Hematopoietic multipotent progenitor cell treated with erythropoietin and hydrocortisone succinate and interleukin-3 and kit ligand, for 6 days (in vitro differentiated cells): Measurements from ENCODE around the gene SYNPO2.
"Not testable (repeated sequence)": the region's sequence is repeated elsewhere in the genome, so short reads cannot be mapped to it uniquely, and the experiment has no call there.

Experiments
- DNase-seq: peaks from one replicate; pipeline ENCODE4 v3.0.0-alpha.2; 2015

Gene SYNPO2

DNA sequence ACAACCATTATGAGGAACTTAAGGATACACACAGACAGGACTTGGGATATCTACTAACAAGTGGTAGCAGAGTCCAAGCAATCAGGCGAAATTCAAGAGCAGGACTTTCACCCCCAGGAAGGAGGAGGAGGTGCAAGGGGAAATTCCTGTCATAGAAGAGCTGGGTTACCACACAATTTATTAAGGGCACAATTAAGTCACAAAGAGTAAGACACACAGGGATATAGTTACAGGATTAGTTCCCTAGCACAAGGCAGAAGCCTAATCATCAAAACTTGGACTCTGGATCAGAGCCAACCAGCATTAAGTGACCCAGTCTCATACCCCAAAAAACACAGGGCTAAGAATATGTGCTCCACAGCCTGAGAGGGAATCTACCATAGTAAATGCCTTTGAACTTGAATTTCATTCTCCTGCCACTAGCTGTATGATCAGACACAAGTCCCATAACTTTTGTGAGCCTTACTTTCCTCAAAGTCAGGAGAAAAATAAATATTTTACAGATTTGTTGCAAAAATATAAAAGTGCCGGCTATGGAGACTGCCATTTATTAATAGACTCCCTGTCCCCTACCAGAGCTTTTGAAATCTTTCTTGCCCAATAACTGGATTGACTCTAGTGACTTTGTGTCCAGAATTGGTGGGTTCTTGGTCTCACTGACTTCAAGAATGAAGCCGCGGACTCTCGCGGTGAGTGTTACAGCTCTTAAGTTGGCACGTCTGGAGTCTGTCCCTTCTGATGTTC lies 87.0 kb downstream of the SYNPO2 start:
- no peak for DNase-seq

DNA sequence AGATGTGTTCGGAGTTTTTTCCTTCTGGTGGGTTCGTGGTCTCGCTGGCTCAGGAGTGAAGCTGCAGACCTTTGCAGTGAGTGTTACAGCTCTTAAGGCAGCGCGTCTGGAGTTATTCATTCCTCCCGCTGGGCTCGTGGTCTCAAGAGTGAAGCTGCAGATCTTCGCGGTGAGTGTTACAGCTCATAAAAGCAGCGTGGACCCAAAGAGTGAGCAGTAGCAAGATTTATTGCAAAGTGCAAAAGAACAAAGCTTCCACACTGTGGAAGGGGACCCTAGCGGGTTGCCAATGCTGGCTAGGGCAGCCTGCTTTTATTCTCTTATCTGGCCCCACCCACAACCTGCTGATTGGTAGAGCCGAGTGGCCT lies 87.5 kb downstream of the SYNPO2 start:
- not testable (repeated sequence) for DNase-seq

DNA sequence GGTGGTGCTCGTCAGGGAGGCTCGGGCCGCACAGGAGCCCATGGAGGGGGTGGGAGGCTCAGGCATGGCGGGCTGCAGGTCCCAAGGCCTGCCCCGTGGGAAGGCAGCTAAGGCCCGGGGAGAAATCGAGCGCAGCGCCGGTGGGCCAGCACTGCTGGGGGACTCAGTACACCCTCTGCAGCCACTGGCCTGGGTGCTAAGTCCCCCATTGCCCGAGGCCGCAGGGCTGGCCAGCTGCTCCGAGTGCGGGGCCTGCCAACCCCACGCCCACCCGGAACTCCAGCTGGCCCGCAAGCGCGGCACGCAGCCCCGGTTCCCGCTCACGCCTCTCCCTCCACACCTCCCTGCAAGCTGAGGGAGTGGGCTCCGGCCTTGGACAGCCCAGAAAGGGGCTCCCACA lies 88.4 kb downstream of the SYNPO2 start:
- not testable (repeated sequence) for DNase-seq

DNA sequence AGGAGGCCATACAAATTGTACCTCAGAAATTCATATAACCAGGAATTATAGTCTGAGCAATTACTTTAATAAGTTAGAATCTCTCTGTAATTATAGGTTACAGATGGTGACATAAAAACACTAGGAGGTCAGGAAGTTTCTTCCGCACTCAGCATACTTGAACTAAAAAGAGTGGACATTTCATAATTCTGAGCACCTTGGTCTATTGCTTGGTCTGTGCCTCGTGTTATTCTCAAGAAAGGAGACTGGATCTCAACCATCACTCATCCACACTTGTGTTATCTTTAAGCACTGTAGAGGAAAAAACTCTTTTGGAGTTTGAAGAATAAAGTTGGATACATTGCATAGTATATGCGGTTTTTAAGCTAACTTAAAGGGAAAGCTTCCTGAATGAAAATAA lies 91.1 kb downstream of the SYNPO2 start:
- no peak for DNase-seq

DNA sequence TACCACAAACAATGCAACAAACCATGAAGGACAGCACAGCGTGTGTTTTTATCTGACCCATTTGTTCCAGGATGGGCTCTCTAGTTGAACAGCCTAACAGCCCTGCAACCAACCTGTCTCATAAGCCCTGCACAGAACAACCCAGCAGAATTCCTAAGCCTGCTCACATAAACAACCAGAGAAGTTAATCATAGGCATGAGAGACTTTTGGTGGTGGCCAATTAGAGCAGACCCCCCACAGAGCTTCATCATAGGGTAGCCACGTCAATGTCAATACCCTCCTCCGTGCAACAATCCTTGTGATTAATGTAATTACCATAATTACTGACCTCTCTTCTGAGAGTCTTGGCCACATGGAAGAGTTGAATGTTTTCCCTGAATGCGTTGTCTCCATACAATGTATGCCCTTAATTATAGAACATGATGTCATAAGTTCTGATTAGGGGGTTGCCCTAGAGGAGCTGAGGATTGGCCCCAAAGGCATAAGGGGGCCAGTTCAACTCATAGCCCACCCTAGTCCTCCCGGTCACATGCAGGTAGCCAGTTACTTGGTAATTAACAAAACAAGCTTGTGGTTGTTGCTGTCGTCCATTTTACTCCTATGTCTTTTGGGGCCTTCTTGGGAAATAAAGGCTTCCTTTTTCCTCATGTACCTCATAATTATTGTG lies 92.7 kb downstream of the SYNPO2 start:
- no peak for DNase-seq

DNA sequence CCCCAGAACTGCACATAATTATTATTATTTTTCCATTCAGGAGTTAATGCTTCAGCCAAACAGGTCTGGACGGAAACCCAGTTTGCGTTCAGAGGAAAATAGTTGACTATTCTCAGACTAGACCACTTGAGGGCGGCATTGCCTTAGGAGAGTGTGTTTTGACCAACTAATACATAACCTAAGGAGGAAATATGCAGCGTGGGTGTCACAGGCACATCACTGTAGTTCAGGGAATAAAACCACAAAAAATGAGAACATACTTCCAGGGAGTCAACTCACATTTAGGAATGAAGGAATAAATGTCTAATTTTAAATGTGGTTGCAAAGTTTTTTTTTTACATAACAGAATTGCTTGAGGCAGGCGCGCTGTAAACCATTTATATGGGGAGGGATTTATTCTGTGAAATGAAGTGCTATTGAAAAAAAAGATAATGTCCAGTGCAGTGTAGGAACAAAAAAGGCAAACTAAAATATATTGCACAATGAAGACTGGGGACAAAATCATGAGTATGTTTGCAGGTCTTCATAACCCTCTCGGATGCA lies 93.3 kb downstream of the SYNPO2 start:
- DNase-seq, result peak; percentile 80

DNA sequence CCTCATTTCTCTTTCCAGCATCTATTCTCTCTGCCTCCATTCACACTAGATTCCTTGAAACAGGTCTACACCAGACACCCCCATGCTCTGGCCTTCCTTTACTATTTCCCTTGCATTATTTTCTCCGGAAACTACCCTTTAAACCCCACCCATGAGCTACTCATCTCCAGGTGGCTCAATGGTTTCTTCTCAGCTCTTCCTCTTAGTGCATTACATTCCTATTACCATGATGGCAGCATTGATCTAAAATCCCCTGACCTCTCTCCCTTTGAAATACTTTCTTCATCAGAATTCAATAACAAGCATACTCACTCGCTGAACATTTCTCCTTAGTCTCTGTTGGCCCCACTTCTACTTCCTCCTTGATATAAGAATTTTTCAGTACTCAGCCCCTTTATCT lies 94.6 kb downstream of the SYNPO2 start:
- DNase-seq, result no peak

DNA sequence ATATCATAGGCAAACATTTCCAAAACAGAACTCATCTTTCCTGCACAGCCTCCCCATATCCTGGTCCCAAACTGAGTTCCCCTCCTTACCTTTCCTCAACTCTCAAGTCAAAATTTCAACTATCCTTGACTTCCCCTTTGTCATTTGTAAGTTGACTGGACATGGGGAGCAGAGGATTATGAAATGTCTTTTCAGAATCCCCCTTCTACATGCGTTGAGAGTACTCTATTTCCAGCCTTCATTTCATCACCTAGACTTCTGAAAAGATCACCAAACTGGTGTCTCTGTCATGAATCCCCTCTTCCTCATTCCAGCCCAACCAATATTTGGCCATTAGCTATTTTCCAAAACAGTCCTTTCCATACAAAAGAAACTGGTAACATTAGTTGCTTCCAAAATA lies 95.2 kb downstream of the SYNPO2 start:
- DNase-seq, result no peak

DNA sequence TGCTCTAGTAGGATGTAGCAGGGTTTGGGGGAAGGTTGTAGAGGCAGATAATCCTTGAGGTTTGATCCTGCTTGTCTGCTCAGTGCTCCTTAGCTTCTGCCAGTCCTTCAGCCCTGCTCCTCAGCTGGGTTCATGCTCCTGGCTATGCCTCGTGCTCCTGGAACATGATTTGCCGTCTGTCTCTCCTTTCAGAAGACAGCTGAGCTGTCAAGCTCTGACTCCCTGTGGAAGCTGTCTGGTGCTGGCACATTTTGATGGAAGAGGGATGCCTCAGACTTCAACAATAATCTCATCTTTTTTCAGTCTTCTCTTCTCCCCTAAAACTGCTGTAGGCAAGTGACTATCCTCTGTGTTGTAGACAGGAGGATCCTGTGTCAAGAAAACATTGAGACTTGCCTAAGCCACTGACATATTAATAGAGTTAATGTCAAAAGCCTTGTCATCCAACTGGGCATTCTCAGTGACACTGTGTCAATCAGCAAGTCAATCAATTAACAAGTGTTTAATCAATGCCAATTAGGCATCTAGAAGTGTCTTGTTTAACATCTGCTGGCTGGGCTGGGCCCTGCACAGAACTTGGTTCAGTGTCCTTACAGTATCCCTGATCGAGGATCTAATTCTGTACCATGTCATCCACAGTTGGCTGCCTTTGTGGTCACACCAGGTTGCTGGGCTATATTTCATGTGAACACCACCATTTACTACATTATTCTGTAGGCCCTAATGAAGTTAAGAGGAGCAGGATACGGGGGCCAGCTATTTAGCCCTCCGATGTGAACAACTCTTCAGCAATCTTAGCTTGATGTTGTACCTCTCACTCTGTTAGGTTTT lies 96.7 kb downstream of the SYNPO2 start:
- DNase-seq, result no peak

DNA sequence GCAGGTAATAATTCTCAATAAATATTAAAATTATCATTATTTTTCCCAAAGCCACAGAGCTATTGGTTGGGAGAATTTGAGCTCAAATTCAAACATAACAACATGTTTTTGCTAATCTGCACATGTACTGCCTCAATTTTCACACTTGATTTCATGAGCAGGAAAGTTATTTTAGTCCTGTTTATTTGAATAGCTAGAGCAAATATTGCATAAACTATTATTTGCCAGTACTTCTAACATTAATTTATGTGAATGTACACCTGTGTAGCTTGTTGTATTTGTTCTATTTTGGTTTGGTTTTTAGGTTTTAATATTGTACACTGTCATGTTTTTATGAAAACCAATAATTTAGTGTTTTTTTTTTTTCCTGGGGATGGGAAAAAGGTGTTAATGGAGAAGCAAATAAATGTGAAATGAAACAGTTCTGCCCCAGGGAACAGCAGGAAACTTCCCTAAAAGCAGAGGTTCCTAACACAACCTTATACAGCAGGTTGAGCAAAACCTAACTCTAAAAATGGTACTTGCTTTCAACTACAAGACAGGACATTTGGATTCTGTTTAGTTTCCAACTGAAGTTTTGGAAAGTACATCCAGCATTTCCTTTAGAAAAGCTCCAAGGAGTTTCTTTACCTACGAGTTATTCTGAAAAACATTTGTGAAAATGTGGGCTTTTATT lies 99.4 kb downstream of the SYNPO2 start:
- no peak for DNase-seq

DNA sequence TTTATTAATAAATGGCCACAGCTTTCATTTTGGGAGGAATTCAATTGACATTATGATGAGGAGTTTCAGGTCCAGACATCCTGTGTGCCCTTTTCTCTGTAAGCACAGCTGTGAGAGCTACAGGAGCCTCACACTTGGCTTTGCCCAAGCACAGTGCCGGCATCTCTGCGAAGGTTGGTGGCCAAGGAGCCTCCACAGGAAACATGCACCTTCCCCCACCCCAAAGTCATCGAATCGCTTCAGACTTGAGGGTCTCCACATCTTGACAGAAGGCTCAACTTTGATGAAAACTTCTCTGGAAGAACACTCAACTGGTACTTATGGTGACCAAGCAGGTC lies 100.0 kb downstream of the SYNPO2 start:
- no peak for DNase-seq

DNA sequence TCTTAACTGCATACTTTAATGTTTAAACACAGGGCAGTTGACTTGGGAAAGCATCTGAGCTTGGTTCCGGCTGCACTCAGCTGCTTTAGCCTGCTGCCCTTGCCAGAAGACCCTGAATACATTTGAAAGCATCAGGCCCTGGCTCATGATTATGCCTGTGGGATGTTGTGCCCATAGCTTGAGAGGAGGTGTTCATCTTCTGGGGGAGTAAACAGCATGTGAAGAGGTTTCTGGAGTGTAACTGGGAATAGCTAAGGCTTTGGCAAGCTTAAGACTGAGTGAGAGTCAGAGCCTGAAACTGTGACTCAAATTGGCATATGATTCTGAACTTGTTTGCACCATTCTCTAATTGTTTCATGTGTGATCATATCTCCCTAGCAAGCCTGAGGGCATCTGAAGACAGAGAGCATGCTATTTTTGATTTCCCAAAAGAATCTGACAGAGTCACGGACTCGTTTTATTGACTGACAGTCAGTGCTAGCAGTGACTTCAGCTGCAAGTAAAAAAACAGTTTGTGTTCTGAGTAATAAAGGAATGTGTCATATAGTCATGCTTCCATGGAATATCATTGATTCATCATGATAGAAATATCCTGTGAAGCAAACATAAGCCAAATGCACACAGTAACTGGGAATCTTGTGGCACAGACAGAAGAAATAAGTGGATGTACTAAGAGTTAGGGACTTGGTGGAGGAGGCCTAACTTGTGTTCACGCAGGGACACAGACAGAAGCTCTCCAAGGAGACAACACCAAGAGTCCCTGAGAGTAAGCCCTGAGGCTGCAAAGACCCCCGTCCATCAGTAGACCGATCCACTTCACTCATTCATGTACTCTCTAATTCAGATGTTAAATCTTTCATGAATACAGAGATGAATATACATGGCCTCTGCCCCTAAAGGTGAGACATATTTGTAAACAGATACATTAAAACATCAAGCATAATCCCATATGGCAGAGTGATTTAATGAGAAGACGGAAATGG lies 100.7 kb downstream of the SYNPO2 start:
- DNase-seq, result no peak

DNA sequence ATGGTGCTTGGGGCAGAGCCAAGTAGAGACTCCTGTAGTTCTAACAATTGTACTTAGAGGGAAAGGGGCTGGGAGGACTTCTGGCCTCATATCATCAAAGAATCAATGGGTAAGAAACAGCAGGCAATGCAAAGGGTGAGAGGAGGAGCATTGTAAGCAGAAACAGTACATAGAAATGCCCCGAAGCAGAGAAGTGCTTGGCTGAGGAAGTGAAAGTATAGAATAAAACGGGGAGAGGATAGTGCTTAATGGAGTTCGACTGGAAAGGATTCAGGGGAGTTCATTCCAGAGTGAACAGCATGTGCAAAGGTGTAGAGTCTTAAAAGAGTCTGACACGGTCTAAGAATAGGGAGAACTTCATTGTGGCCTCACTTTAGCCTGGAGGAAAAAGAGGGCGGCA lies 103.0 kb downstream of the SYNPO2 start:
- no peak for DNase-seq

DNA sequence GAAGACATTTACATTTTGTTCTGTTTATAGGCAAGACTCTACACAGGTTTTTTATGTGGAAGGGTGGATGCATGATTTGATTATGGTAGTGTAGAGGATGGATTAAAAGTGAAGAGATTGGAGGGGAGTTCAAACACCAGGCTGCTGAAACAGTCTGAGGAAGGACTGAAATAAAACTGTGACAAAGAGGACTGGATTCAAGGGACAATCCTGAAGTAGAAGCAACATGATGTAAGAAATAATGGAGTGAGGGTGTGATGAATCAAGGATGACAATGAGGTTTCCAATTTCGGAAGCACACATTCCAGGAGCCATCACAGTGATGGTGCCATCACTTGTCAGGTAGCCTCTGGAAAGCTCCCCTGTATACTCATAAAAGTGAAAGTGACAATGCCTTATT lies 103.5 kb downstream of the SYNPO2 start:
- DNase-seq, result no peak

DNA sequence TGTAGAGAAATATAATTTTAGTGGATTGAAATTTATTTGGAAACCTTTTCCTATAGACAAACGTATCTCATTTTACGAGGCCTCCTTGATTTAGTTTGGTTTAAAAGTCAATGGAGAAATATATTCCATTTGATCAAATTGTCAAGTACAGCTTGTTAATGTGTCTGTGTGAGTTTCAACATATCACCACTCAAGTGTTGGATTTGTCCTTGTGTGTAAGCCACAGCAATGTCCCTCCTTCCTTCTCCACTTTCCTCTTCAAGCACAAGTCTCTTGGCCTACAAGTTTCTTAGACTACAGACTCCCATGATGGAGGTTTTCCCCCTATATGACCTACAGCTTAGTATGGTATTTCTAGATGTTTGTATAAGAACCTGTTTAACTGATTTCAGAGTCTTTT lies 104.7 kb downstream of the SYNPO2 start:
- DNase-seq, result no peak

DNA sequence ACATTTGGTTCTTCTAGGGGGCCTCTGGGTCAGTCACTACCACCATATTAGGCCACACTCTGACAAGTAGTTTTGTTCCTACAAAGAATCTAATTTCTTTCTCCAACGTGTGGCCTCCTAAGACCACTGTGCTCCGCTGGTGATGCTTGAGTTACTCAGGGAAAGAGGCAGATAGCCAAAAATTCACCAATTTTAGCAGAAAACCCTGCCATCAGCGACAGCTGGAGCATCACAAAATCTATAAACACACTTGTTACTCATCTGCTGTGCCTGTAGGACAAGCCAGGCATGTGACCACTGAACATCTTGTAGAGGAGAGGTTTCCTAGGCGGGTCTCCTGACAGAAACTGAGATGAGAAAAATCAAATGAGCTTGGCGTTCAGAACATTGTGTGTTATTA lies 105.4 kb downstream of the SYNPO2 start:
- DNase-seq, result no peak

DNA sequence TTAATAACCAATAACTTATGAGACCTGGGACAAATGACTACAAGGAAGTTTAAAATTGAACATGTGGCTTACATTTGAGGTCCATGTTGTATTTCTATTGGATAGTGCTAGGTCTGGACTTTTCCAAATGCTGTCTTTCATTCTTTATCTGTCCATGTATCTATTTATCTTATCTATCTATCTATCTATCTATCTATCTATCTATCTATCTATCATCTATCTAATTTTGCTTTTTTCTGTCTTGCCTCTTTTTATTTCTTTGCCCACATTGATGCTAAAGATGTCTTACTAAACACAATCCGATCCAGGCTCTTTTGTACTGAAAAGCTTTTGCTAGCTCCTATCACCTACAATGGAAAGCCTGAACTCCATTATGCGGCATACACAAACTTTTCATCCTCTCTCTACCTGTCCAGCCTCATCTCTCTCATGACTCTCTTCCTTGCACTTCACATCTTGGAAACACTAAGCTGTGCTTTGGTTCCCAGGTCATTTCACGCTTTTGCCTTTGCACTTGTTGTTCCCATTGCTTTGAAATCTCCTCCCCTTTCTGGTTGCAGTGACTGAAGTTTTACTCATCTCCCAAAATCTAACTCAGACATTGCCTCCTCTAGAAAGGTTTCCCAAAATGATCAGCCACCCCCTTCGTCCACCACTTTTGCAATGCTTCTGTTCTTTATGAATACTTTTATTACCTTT lies 107.2 kb downstream of the SYNPO2 start:
- no peak for DNase-seq

DNA sequence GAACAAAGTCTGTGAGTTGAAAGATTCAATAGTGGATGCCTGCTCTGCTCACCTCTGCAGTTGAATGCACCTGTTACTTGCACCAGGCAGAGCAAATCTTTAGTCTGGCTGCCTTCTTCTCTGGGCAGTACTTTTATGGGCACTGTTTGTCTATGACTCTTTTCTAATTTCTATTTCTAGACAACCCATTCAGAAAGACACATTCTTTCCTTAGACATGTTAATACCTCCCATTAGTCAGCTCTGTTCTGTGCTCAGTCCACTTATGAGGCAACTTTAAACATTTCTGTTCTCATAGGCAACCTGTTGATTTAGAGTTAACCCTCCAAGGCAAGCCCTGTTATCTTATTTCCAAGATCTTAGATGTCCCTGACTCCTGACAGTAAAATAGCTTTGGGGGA lies 108.9 kb downstream of the SYNPO2 start:
- DNase-seq, result no peak

DNA sequence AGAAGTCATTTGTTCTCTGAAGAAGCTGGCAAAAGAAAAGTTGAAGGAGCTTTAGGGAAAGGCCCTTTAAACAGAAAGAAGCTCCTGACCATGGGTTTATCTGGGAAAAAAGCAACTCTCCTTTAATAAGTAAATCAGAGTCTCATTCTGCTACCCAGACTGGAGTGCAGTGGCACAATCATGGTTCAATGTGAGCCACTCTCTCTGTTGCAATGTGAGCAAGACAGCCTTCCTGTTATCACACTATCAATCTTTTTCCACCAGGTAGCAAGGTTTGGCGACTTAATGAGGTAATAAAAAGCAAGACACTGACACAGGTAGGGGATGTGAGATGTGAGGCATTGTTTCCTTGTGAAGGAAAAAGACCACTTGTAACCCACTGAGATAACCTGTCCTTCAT lies 111.3 kb downstream of the SYNPO2 start:
- DNase-seq, result no peak

DNA sequence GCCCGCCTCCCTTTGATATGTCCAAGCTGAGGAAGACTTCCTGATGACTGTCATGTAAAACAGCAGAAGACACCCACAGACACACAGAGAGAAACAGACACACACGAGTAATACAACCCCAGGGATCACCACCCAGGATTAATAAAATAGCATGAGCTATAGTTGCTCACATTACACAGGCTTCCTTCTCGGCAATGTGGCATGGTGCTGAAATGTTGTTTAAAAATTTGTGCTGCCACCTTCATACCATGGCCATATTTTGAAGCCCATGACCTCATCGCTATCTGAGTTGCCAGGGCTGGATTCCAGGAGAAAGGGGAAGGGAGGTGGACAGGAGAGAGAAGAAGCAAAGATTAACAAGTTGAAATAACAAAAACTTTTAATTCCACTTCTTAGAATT lies 111.7 kb downstream of the SYNPO2 start:
- DNase-seq, result no peak

DNA sequence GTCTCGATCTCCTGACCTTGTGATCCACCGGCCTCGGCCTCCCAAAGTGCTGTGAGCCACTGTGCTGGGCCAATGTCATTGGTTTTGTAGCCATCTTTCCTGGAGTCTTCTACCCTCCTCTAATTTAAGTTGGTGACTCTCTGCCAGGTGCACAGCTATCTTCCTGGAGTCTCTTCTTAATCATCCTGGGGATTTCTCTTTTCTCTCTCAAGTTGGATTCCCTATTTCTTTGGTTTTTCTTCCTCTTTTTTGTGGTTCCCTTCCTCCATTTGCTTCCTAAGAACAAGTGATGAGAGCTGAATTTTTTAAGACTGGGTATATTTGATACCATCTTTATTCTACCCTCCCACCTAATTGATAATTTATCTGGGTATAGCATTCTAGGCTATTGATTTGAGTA lies 113.8 kb downstream of the SYNPO2 start:
- DNase-seq, result no peak
